ENCODE results near the gene PARD6B.

Gene PARD6B

DNA sequence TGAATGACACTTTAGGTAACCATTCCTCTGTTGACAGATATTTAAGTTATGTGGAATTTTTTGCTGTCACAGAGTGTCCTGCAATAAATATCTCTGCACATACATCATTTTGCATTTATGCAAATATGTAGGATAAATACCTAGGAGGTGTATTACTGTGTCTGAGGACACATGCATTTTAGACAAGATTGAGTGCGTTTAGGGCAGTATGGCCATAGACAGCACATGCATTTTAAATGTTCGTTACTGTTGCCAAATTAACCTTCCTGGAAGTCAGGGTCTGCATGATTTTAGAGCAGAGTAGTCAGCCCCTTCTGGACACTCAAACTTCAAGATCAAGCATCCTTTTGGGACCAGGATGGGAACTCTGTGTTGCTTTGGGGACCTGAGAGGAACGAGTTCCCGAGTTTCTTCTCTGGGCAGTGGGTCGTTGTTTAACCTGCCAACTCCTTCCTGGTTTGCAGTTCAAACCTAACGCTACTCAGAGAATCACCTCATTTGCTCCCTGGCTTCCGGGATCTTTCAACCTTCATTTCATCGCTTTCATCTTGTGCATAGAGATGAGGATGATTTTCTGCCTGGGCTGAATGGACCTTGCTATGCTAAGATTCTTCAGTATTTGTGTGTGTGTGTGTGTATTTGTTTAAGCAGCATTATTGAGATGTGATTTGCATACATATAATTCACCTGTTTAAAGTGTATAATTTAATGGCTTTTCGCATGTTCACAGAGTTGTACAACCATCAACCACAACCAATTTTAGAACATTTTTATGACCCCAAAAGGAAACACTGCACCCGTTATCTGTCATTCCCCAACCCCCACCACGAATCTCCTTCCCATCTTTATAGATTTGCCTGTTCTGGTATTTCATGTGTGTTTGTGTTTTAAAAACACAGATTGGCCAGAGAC lies 73.3 kb downstream of the PARD6B start:
- H3K27me3 ChIP-seq (ENCODE audit: insufficient read depth, low read depth, severe bottlenecking), result no peaks in the 10 kb centered on the region
- no peak for DNase-seq
- H3K9me3 ChIP-seq (ENCODE audit: severe bottlenecking), result no peaks in the 10 kb centered on the region
- H3K27ac ChIP-seq, result no peak overlapping the region
- H3K4me3 ChIP-seq (ENCODE audit: low read depth, low read length), result no peak overlapping the region
- TF ChIP-seq, protein P1, sequence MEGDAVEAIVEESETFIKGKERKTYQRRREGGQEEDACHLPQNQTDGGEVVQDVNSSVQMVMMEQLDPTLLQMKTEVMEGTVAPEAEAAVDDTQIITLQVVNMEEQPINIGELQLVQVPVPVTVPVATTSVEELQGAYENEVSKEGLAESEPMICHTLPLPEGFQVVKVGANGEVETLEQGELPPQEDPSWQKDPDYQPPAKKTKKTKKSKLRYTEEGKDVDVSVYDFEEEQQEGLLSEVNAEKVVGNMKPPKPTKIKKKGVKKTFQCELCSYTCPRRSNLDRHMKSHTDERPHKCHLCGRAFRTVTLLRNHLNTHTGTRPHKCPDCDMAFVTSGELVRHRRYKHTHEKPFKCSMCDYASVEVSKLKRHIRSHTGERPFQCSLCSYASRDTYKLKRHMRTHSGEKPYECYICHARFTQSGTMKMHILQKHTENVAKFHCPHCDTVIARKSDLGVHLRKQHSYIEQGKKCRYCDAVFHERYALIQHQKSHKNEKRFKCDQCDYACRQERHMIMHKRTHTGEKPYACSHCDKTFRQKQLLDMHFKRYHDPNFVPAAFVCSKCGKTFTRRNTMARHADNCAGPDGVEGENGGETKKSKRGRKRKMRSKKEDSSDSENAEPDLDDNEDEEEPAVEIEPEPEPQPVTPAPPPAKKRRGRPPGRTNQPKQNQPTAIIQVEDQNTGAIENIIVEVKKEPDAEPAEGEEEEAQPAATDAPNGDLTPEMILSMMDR (IDR thresholded peaks at IDR 0.05; ENCODE audit: low read depth, low read length), result no peak
- H3K36me3 ChIP-seq, result no peaks in the 10 kb centered on the region

DNA sequence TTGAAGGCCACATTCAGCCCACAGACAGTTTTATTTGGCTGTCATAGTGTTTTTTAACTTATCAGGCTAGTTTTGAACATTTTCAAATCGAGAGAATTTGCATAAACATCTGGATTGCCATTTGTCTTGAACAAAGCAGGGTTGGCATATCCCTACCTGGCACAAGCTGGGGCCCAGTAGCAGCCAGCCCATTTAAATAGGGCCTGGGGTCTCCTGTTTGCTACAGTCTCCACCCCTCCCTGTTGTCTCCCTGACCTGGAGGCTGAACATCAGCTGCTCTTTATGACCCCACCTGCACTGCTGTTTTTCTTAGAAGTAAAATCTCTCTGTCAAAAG lies 73.9 kb downstream of the PARD6B start:
- no peak overlapping the region for H3K27ac ChIP-seq
- H3K27me3 ChIP-seq (ENCODE audit: insufficient read depth, low read depth, severe bottlenecking), result no peaks in the 10 kb centered on the region
- no peak for DNase-seq
- no peak overlapping the region for H3K4me3 ChIP-seq (ENCODE audit: low read depth, low read length)
- H3K36me3 ChIP-seq, result no peaks in the 10 kb centered on the region
- H3K9me3 ChIP-seq (ENCODE audit: severe bottlenecking), result peaks cover 2% of the 10 kb centered on the region
- TF ChIP-seq, protein P1 (IDR thresholded peaks at IDR 0.05; ENCODE audit: low read depth, low read length), result no peak

DNA sequence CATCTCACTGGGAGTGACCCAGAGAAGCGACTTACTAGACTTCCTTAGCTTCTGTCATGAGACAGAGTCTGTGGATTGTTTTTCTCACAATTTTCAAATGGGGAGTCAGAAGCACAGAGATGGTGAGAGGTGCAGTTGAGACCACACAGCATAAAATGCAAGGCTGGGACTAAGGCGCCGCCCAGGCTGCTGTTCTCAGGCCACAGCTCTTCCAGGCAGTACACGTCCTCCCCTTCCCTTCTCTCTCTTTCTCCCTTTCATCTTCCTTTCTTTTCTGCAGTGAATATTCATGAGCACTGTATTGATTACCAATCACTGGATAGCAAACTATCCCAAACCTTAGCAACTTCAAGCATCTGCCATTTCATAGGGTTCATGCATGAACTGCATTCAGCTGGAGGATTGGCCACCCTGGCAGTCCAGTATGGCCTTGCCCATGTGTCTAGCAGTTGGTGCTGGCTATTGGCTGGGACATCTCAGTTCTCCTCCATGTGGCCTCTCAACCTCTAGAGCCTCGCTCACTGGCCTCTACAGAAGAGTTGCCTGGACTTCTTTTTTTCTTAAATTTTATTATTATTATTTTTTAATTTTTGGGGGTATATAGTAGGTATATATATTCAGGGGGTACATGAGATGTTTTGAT lies 74.9 kb downstream of the PARD6B start:
- Histone ChIP-seq H3K36me3 (no peaks in the 10 kb centered on the region), H3K4me3 (ENCODE audit: low read depth, low read length) (no peak overlapping the region), H3K27ac (no peak overlapping the region), H3K9me3 (ENCODE audit: severe bottlenecking) (peaks cover 2% of the 10 kb centered on the region), H3K27me3 (ENCODE audit: insufficient read depth, low read depth, severe bottlenecking) (no peaks in the 10 kb centered on the region)
- TF ChIP-seq, protein P1 (IDR thresholded peaks at IDR 0.05; ENCODE audit: low read depth, low read length), result no peak
- no peak for DNase-seq

All from WERI-Rb-1 (cell line).